ENCODE data around the gene MACROD2. TPM values are rescaled to one million over a fixed set of nuclear protein-coding genes. Genes with fewer than 3 reads are reported as not detected.
A peak's percentile ranks its signal among the peaks of the same experiment; 100 is the strongest.

Gene MACROD2
- total and polyA plus RNA-seq, 9 donors, result 2.0 to 4.9 (median 3.1) TPM

DNA sequence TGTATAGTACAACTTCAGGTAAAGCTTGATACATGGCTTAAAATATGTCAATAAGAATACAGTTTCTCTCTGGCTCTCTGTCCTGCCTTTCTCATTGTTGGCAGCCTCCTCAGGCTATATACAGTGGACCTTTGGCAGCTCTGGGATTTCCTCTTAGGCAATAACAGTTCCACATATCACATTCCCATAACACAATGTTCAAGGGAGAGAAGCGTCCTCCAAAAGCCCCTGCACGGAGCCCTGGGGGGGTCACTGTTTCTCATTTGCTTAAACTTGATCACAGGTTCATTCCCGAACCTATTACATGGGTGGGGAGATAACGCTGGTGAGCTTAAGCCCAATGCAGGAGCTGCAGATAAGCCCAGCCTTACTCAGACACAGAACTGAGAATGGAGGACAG is 346.5 kb downstream of the MACROD2 start:
- Histone ChIP-seq H3K4me3 (ENCODE audit: low read length) (no peak overlapping the region), H3K4me1 (ENCODE audit: control insufficient read depth, insufficient read depth, low read length) (no peaks in the 10 kb centered on the region), H3K36me3 (ENCODE audit: control insufficient read depth, insufficient read depth, low read length) (no peaks in the 10 kb centered on the region), H3K9me3 (replicated peaks; ENCODE audit: control insufficient read depth, low read depth, low read length) (no peaks in the 10 kb centered on the region), H3K27ac (ENCODE audit: low read length) (no peak overlapping the region), H3K27me3 (ENCODE audit: control insufficient read depth, insufficient read depth, low read length) (no peaks in the 10 kb centered on the region)
- WGBS (ENCODE audit: insufficient coverage), result no CpG with 5 or more reads among the region's 4 CpGs
- DNase-seq, result peak; percentile 72

DNA sequence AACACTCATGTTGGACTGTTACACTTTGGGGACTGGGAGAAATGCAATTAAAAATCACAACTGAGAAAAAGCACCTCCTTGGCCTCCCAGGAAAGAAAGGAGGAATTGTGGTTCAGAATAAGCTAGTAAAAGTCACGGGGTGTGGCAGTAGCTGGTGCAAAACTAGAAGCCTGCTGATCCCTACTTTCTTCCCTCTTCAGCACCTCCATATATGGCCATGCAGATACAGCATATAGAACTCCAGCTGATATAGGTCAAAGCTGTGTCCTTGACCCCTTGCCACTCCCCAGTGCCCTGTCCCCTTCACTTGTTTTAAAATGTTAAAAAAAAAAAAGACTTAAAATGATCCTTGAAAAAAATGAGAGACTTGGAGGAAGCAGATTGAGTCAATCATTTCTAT is 347.6 kb downstream of the MACROD2 start:
- no peak for DNase-seq
- Histone ChIP-seq H3K9me3 (replicated peaks; ENCODE audit: control insufficient read depth, low read depth, low read length) (no peaks in the 10 kb centered on the region), H3K27ac (ENCODE audit: low read length) (no peak overlapping the region), H3K4me3 (ENCODE audit: low read length) (no peak overlapping the region), H3K36me3 (ENCODE audit: control insufficient read depth, insufficient read depth, low read length) (no peaks in the 10 kb centered on the region), H3K4me1 (ENCODE audit: control insufficient read depth, insufficient read depth, low read length) (no peaks in the 10 kb centered on the region), H3K27me3 (ENCODE audit: control insufficient read depth, insufficient read depth, low read length) (no peaks in the 10 kb centered on the region)
- 83% methylated on average over 1 of the region's 1 CpG for WGBS (ENCODE audit: insufficient coverage)

GRCh38 chr20:14343491-14344065 is 348.3 kb downstream of the MACROD2 start:
- Histone ChIP-seq H3K27ac (ENCODE audit: low read length) (no peak overlapping the region), H3K4me3 (ENCODE audit: low read length) (no peak overlapping the region), H3K4me1 (ENCODE audit: control insufficient read depth, insufficient read depth, low read length) (no peaks in the 10 kb centered on the region), H3K36me3 (ENCODE audit: control insufficient read depth, insufficient read depth, low read length) (no peaks in the 10 kb centered on the region), H3K9me3 (replicated peaks; ENCODE audit: control insufficient read depth, low read depth, low read length) (no peaks in the 10 kb centered on the region), H3K27me3 (ENCODE audit: control insufficient read depth, insufficient read depth, low read length) (no peaks in the 10 kb centered on the region)
- WGBS (ENCODE audit: insufficient coverage), result 80% methylated on average over 1 of the region's 2 CpGs
- no peak for DNase-seq

DNA sequence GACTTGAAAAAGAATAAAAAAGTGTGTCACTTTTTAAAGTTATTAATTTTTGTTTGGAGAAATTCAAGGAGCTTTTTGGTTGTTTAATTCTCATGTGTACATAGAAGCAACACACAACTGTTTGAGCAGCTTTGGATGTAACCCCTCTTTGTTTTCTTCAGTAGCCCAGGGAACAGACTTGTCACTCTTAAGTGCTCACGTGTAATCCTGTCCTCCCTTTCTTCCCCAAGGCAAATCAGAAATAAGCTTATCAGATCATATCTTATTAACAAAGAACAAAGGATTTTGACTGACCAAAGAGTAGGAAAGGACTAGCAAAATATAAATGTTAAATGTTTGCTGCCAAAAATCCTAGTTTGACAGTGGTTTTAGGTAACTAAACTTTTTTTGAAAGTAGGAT is 349.4 kb downstream of the MACROD2 start:
- Histone ChIP-seq H3K4me1 (ENCODE audit: control insufficient read depth, insufficient read depth, low read length) (no peaks in the 10 kb centered on the region), H3K27ac (ENCODE audit: low read length) (no peak overlapping the region), H3K4me3 (ENCODE audit: low read length) (no peak overlapping the region), H3K27me3 (ENCODE audit: control insufficient read depth, insufficient read depth, low read length) (no peaks in the 10 kb centered on the region), H3K9me3 (replicated peaks; ENCODE audit: control insufficient read depth, low read depth, low read length) (no peaks in the 10 kb centered on the region), H3K36me3 (ENCODE audit: control insufficient read depth, insufficient read depth, low read length) (no peaks in the 10 kb centered on the region)
- WGBS (ENCODE audit: insufficient coverage), result no CpG with 5 or more reads among the region's 1 CpG
- no peak for DNase-seq

DNA sequence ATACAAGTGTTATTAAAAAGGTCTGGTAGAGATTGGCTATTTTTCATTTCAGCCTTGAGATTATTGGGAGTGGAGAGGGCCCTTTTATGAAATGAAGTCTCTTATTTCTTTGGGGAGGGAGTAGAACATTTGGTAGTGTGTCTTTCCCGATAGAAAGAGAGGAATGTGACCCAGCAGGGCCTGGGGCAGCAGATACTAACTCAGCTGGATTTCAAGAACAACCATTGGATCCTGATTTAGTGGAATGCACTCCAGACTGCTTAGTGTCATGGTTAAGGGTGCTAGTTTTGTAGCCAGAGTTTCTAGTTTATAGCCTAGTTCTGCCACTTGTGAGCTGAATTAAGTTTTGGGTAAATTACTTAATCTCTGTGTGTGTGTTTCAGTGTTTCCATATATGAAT is 360.5 kb downstream of the MACROD2 start:
- no peaks in the 10 kb centered on the region for H3K36me3 ChIP-seq (ENCODE audit: control insufficient read depth, insufficient read depth, low read length)
- H3K4me1 ChIP-seq (ENCODE audit: control insufficient read depth, insufficient read depth, low read length), result no peaks in the 10 kb centered on the region
- H3K27me3 ChIP-seq (ENCODE audit: control insufficient read depth, insufficient read depth, low read length), result no peaks in the 10 kb centered on the region
- 50% methylated on average over 1 of the region's 1 CpG for WGBS (ENCODE audit: insufficient coverage)
- no peak overlapping the region for H3K27ac ChIP-seq (ENCODE audit: low read length)
- H3K9me3 ChIP-seq (replicated peaks; ENCODE audit: control insufficient read depth, low read depth, low read length), result no peaks in the 10 kb centered on the region
- no peak for DNase-seq
- no peak overlapping the region for H3K4me3 ChIP-seq (ENCODE audit: low read length)

DNA sequence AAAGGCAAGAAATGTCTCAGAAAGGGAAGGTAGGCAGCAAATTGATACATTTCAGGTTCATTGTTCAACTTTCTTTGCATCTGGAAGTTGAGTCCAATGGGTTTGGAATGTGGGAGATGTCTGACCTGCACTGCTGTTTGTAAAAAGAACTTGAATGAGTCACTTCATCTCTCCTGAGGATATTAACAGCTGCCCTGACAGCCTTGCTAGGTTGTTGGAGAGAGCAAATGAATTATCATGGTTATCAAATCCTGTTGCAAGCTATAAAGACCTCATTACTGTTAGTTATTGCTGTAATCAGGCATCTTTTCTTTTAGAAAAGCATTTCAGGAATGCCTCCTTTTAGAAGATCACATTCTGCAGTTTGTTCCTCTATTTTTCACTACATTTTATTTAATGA is 365.1 kb downstream of the MACROD2 start:
- Histone ChIP-seq H3K36me3 (ENCODE audit: control insufficient read depth, insufficient read depth, low read length) (no peaks in the 10 kb centered on the region), H3K27ac (ENCODE audit: low read length) (no peak overlapping the region), H3K27me3 (ENCODE audit: control insufficient read depth, insufficient read depth, low read length) (no peaks in the 10 kb centered on the region), H3K4me3 (ENCODE audit: low read length) (no peak overlapping the region), H3K4me1 (ENCODE audit: control insufficient read depth, insufficient read depth, low read length) (no peaks in the 10 kb centered on the region), H3K9me3 (replicated peaks; ENCODE audit: control insufficient read depth, low read depth, low read length) (no peaks in the 10 kb centered on the region)
- no peak for DNase-seq

GRCh38 chr20:14361509-14362345 is 366.4 kb downstream of the MACROD2 start:
- WGBS (ENCODE audit: insufficient coverage), result 100% methylated on average over 1 of the region's 3 CpGs
- H3K4me3 ChIP-seq (ENCODE audit: low read length), result no peak overlapping the region
- no peaks in the 10 kb centered on the region for H3K4me1 ChIP-seq (ENCODE audit: control insufficient read depth, insufficient read depth, low read length)
- no peaks in the 10 kb centered on the region for H3K36me3 ChIP-seq (ENCODE audit: control insufficient read depth, insufficient read depth, low read length)
- DNase-seq, result no peak
- no peaks in the 10 kb centered on the region for H3K9me3 ChIP-seq (replicated peaks; ENCODE audit: control insufficient read depth, low read depth, low read length)
- H3K27me3 ChIP-seq (ENCODE audit: control insufficient read depth, insufficient read depth, low read length), result no peaks in the 10 kb centered on the region
- H3K27ac ChIP-seq (ENCODE audit: low read length), result no peak overlapping the region

DNA sequence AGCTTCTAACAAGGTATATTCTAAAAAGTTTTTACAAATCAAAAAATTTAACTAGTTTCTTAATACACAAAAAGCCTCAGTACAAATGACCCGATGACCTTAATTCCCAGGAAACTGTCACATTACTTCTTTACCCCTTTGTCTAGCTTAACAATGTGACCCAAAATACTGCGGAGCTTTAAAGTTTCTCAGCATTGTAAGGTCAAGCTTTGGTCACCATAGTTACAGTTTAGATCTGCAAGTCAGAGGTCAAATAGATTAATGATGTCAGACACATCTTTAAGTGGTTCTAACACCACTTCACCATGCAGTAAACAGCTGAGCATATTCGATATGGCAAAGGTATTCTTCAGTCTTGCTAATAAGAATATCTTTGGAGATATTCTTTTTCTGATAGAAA is 378.9 kb downstream of the MACROD2 start:
- Histone ChIP-seq H3K27ac (ENCODE audit: low read length) (no peak overlapping the region), H3K27me3 (ENCODE audit: control insufficient read depth, insufficient read depth, low read length) (no peaks in the 10 kb centered on the region), H3K4me3 (ENCODE audit: low read length) (no peak overlapping the region), H3K36me3 (ENCODE audit: control insufficient read depth, insufficient read depth, low read length) (no peaks in the 10 kb centered on the region), H3K4me1 (ENCODE audit: control insufficient read depth, insufficient read depth, low read length) (no peaks in the 10 kb centered on the region), H3K9me3 (replicated peaks; ENCODE audit: control insufficient read depth, low read depth, low read length) (no peaks in the 10 kb centered on the region)
- WGBS (ENCODE audit: insufficient coverage), result 0% methylated on average over 1 of the region's 3 CpGs
- DNase-seq, result no peak

GRCh38 chr20:14375416-14375985 is 380.2 kb downstream of the MACROD2 start:
- H3K4me1 ChIP-seq (ENCODE audit: control insufficient read depth, insufficient read depth, low read length), result no peaks in the 10 kb centered on the region
- no peaks in the 10 kb centered on the region for H3K9me3 ChIP-seq (replicated peaks; ENCODE audit: control insufficient read depth, low read depth, low read length)
- H3K36me3 ChIP-seq (ENCODE audit: control insufficient read depth, insufficient read depth, low read length), result no peaks in the 10 kb centered on the region
- no peak overlapping the region for H3K4me3 ChIP-seq (ENCODE audit: low read length)
- no peaks in the 10 kb centered on the region for H3K27me3 ChIP-seq (ENCODE audit: control insufficient read depth, insufficient read depth, low read length)
- no peak for DNase-seq
- WGBS (ENCODE audit: insufficient coverage), result 63% methylated on average over 1 of the region's 4 CpGs
- no peak overlapping the region for H3K27ac ChIP-seq (ENCODE audit: low read length)

DNA sequence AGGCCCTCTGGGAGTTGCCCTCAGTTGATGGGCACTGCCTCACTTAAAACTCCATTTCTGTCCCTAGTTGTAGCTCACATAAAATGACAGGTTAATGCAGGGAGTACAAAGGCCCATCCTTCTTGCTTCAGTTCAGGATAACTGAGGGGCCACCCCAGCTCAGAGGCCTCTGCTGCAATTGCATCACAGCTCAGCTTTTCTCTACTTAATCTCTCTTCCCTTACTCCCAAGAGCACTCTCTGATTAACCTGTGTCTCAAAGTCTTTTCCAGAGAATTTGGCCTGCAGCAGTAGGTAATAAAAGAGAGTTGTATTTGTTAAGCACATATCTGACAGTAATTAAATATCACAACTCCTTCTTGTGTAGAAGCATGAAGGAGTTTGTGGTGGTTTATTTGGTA is 383.0 kb downstream of the MACROD2 start:
- no peaks in the 10 kb centered on the region for H3K4me1 ChIP-seq (ENCODE audit: control insufficient read depth, insufficient read depth, low read length)
- H3K9me3 ChIP-seq (replicated peaks; ENCODE audit: control insufficient read depth, low read depth, low read length), result no peaks in the 10 kb centered on the region
- no peaks in the 10 kb centered on the region for H3K27me3 ChIP-seq (ENCODE audit: control insufficient read depth, insufficient read depth, low read length)
- no peak overlapping the region for H3K4me3 ChIP-seq (ENCODE audit: low read length)
- no peak for DNase-seq
- no peak overlapping the region for H3K27ac ChIP-seq (ENCODE audit: low read length)
- no peaks in the 10 kb centered on the region for H3K36me3 ChIP-seq (ENCODE audit: control insufficient read depth, insufficient read depth, low read length)
